ENCODE results near the gene PRSS33.

Gene PRSS33

DNA sequence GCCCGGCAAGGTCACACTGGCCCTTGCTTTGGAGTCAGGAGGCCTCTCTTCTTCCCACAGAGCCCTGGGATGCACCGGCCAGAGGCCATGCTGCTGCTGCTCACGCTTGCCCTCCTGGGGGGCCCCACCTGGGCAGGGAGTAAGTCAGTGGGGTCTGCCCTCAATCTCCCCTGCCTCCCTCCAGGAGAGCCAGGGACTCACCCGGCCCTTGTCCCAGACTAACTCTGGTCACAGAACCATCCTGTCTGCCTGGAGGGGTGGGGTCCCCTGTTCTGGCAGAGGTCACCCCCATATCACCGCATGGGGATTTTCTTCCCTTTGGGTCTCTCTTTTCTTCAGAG is 43.0 kb upstream of the PRSS33 start:
- no peak for TF ChIP-seq CTCF (IDR thresholded peaks at IDR 0.05; ENCODE audit: low read depth, low read length)
- DNase-seq (ENCODE audit: low read depth in 2 of 2) = no peak
- H3K4me3 ChIP-seq (replicated peaks in 1 of 2; ENCODE audit: low read depth in 2 of 2, low read length in 2 of 2) = no peak overlapping the region

GRCh38 chr16:2829501-2830354 is 42.4 kb upstream of the PRSS33 start, which contains the start of gene ZG16B:
Gene ZG16B (plus strand): TSS chr16:2830303. CDS start chr16:2830442, 139 bp downstream.
- TF ChIP-seq CTCF (IDR thresholded peaks at IDR 0.05; ENCODE audit: low read depth, low read length) = no peak
- no peak for DNase-seq (ENCODE audit: low read depth in 2 of 2)
- no peak within 1 kb of the TSS for H3K4me3 ChIP-seq (replicated peaks in 1 of 2; ENCODE audit: low read depth in 2 of 2, low read length in 2 of 2)

DNA sequence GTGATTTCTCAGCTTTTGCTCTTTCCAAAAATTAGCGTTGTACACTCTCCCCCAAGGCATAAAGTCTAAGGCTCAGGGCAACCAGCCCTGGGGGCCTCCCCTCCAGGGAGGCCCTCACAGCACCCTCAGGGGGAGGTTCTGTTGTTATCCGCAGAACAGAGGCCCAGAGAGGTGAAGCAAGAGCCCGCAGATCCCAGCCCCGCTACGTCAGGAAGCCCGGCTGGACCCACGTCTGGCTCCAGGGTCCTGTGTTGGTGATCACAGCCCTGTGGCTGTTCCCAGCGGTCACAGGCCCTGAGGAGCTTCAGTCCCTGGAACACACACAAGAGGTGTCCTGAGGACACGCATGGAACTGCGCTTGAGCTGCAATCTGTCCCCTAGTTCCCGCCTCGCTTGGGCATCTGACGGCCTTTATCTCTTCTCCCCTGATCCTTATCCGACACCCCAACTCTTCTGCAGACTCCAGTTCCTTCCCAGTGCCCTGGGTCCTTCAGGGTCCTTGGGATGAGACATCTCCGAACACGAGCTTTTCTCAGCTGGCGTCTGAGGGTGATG is 41.6 kb upstream of the PRSS33 start:
- no peak for DNase-seq (ENCODE audit: low read depth in 2 of 2)
- no peak overlapping the region for H3K4me3 ChIP-seq (replicated peaks in 1 of 2; ENCODE audit: low read depth in 2 of 2, low read length in 2 of 2)
- no peak for TF ChIP-seq CTCF (IDR thresholded peaks at IDR 0.05; ENCODE audit: low read depth, low read length)

- H3K4me3 ChIP-seq (replicated peaks in 1 of 2; ENCODE audit: low read depth in 2 of 2, low read length in 2 of 2) = no peak overlapping the region
- no peak for DNase-seq (ENCODE audit: low read depth in 2 of 2)
- TF ChIP-seq CTCF (IDR thresholded peaks at IDR 0.05; ENCODE audit: low read depth, low read length) = no peak
Observed at GRCh38 chr16:2828521-2828840, 41.1 kb upstream of the PRSS33 start.

- no peak overlapping the region for H3K4me3 ChIP-seq (replicated peaks in 1 of 2; ENCODE audit: low read depth in 2 of 2, low read length in 2 of 2)
- TF ChIP-seq CTCF (IDR thresholded peaks at IDR 0.05; ENCODE audit: low read depth, low read length) = no peak
- DNase-seq (ENCODE audit: low read depth in 2 of 2) = no peak
Observed at GRCh38 chr16:2827831-2828520, 40.6 kb upstream of the PRSS33 start.

DNA sequence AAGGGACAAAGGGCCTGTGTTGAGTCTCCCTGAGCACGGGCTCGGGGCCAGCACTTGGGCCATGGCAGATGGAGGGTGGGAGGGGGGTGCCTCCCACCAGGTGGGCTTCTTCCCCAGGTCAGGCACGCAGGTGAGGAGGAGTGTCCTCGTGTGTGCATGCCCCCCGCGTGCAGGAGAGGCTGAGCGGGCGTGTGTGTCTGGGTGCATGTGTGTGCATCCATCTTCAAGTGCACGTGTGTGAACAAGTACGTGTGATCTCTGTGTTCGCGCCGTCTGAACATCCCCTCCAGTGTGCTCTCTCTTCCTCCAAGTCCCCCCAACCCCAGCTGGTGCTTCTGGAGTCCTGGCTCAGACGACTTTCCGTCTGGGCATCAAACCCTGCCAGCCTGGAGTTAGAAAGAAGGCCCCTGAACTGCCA is 40.0 kb upstream of the PRSS33 start:
- TF ChIP-seq CTCF (IDR thresholded peaks at IDR 0.05; ENCODE audit: low read depth, low read length) = no peak
- DNase-seq (ENCODE audit: low read depth in 2 of 2) = no peak
- H3K4me3 ChIP-seq (replicated peaks in 1 of 2; ENCODE audit: low read depth in 2 of 2, low read length in 2 of 2) = no peak overlapping the region
